Keratinocyte (primary cell): ENCODE data around the gene CRYAB. TPM values are rescaled to one million over a fixed set of nuclear protein-coding genes. Genes with fewer than 3 reads are reported as not detected.

Experiments used
- DNase-seq: peaks from one replicate; pipeline ENCODE4 v3.0.0-alpha.2; 2011; ENCODE audit warnings: low read depth, missing footprints, low spot score
- FAIRE-seq: peaks from 2 replicates; lab custom pipeline; 2011; peaks lifted over from hg19 to GRCh38; lab: Jason Lieb, UNC
- H2AFZ ChIP-seq: 2 replicates; pipeline ENCODE4 v1.6.0; 2012; ENCODE audit warnings: low read length, control low read depth, inconsistent platforms; ENCODE audit not compliant: control insufficient read depth
- H3K27ac ChIP-seq: 2 replicates; pipeline ENCODE4 v1.5.1; 2011; ENCODE audit warnings: low read length; ENCODE audit not compliant: control insufficient read depth, insufficient read depth
- H3K27me3 ChIP-seq: 3 replicates; pipeline ENCODE4 v1.6.0; 2011; ENCODE audit warnings: low read length; ENCODE audit not compliant: control insufficient read depth, insufficient read depth; ENCODE audit errors: extremely low read depth
- H3K36me3 ChIP-seq, 2 experiments: 2 replicates in 1 of 2; 3 replicates in 1 of 2; pipeline ENCODE4 v1.5.1; 2011; ENCODE audit warnings: low read length in 2 of 2, mild to moderate bottlenecking in 1 of 2; ENCODE audit not compliant: control insufficient read depth in 2 of 2, insufficient read depth in 2 of 2; ENCODE audit errors: extremely low read depth in 1 of 2
- H3K4me1 ChIP-seq: 3 replicates; pipeline ENCODE4 v1.5.1; 2011; ENCODE audit warnings: low read length; ENCODE audit not compliant: control insufficient read depth, insufficient read depth; ENCODE audit errors: extremely low read depth
- H3K4me2 ChIP-seq: 3 replicates; pipeline ENCODE4 v1.6.0; 2011; ENCODE audit warnings: low read depth, low read length; ENCODE audit not compliant: control insufficient read depth, insufficient read depth; ENCODE audit errors: extremely low read depth
- H3K4me3 ChIP-seq, 3 experiments: fragments of 200-600 bp in 1 of 3; sonication (generic) in 1 of 3; 2 replicates in 2 of 3; 3 replicates in 1 of 3; pipeline ENCODE4 v1.5.1; 2011 to 2016; ENCODE audit warnings: low read length in 3 of 3, mild to moderate bottlenecking in 3 of 3, control low read depth in 2 of 3, inconsistent platforms in 1 of 3, low read depth in 1 of 3, mixed read lengths in 1 of 3, mixed run types in 1 of 3, moderate library complexity in 1 of 3; ENCODE audit not compliant: control insufficient read depth in 2 of 3, insufficient read depth in 2 of 3; ENCODE audit errors: extremely low read depth in 1 of 3
- H3K79me2 ChIP-seq: 2 replicates; pipeline ENCODE4 v1.6.0; 2012; ENCODE audit warnings: low read length; ENCODE audit not compliant: control insufficient read depth, insufficient read depth
- H3K9ac ChIP-seq: 3 replicates; pipeline ENCODE4 v1.6.0; 2011; ENCODE audit warnings: low read length; ENCODE audit not compliant: control insufficient read depth, insufficient read depth; ENCODE audit errors: extremely low read depth
- H3K9me1 ChIP-seq: 3 replicates; pipeline ENCODE4 v1.6.0; 2011; ENCODE audit warnings: low read length; ENCODE audit not compliant: control insufficient read depth, insufficient read depth; ENCODE audit errors: extremely low read depth
- H3K9me3 ChIP-seq: 2 replicates; pipeline ENCODE4 v1.5.1; 2012; ENCODE audit warnings: low read depth, low read length; ENCODE audit not compliant: control insufficient read depth
- H4K20me1 ChIP-seq: 3 replicates; pipeline ENCODE4 v1.6.0; 2011; ENCODE audit warnings: low read length; ENCODE audit not compliant: control insufficient read depth, insufficient read depth; ENCODE audit errors: extremely low read depth
- CTCF ChIP-seq, 3 experiments: IDR thresholded peaks in 1 of 3; conservative IDR thresholded peaks in 1 of 3; optimal IDR thresholded peaks in 1 of 3; 2 replicates in 2 of 3; 3 replicates in 1 of 3; pipeline versions ENCODE3 to v1.5.1; 2011; ENCODE audit warnings: low read length in 3 of 3, mild to moderate bottlenecking in 3 of 3, moderate library complexity in 2 of 3, control low read depth in 1 of 3, inconsistent platforms in 1 of 3; ENCODE audit not compliant: insufficient read depth in 2 of 3; ENCODE audit errors: extremely low read depth in 1 of 3
- EZH2 ChIP-seq: IDR thresholded peaks from one replicate; pipeline ENCODE4 v1.6.1; 2012; ENCODE audit warnings: inconsistent platforms, mild to moderate bottlenecking, low read length, moderate library complexity
- dilution Hi-C: fragments of 300-500 bp; cut with MboI; formaldehyde crosslinking; loops from one replicate; pipeline ENCODE4 v1.7.0; 2020; ENCODE audit warnings: low sequenced_read_pairs; ENCODE audit not compliant: extremely low pct_ligation_motif_present
- polyA plus RNA-seq, 5 experiments: library from polyadenylated mRNA; depleted of rRNA in 3 of 5; stranded (reverse) in 3 of 5; stranded (forward) in 1 of 5; unstranded in 1 of 5; fragments of >200 nt; gene quantifications; 1 replicate in 1 of 5; 2 replicates in 3 of 5; 3 replicates in 1 of 5; pipeline versions ENCODE4 v1.2.1 to v1.2.3, GENCODE V29; 2011 to 2012; ENCODE audit warnings: missing spikeins in 2 of 5, low read depth in 1 of 5, low replicate concordance in 1 of 5

CRYAB gene
- polyA plus RNA-seq, 1 donor (not counting 4 experiments of a cell fraction or from before 2014, with no cell fraction given), result 11.0 TPM

- Histone ChIP-seq H3K27ac (peak overlapping the region; percentile 100), H4K20me1 (no peaks in the 10 kb centered on the region), H3K4me2 (peak overlapping the region; percentile 98), H3K36me3 (no peaks in the 10 kb centered on the region), H3K9me1 (no peaks in the 10 kb centered on the region), H3K9me3 (no peaks in the 10 kb centered on the region), H3K79me2 (no peaks in the 10 kb centered on the region), H3K9ac (peak overlapping the region; percentile 98), H2AFZ (peak overlapping the region; percentile 100), H3K27me3 (no peaks in the 10 kb centered on the region), H3K4me3 (peak overlapping the region; percentile 53 to 96 (median 91)), H3K4me1 (peaks cover 8% of the 10 kb centered on the region)
- no peak for DNase-seq
- dilution Hi-C loops, result no loop called here
- TF ChIP-seq CTCF (optimal IDR thresholded peaks at IDR 0.05 in 1 of 3, IDR thresholded peaks at IDR 0.05 in 1 of 3, conservative IDR thresholded peaks at IDR 0.05 in 1 of 3; ENCODE audit: extremely low read depth in 1 of 3, insufficient read depth in 2 of 3, low read length in 3 of 3) (no peak), EZH2 (no peak)
- no peak for FAIRE-seq
Measured at GRCh38 chr11:111879637-111879960, 32.0 kb downstream of the CRYAB start.

- H3K27ac ChIP-seq, result peak within 1 kb of the TSS; percentile 100
Measured at GRCh38 chr11:111878849-111879636, 32.5 kb downstream of the CRYAB start, which contains the start of the genes CFAP68 and FDXACB1. Gene CFAP68, plus strand, starts transcription at chr11:111879541. Its CDS starts 20 bp downstream, at chr11:111879561. Gene FDXACB1, minus strand, starts transcription at chr11:111879165. Its CDS starts 33 bp downstream, at chr11:111879132.

More at GRCh38 chr11:111878849-111879636, 32.5 kb downstream of the CRYAB start, which contains the start of the genes CFAP68 and FDXACB1:
- Histone ChIP-seq H3K4me2 (peak within 1 kb of the TSS; percentile 98), H3K9me3 (no peaks in the 10 kb centered on the region), H3K9me1 (no peaks in the 10 kb centered on the region), H3K79me2 (no peaks in the 10 kb centered on the region), H4K20me1 (no peaks in the 10 kb centered on the region), H3K4me1 (peaks cover 8% of the 10 kb centered on the region), H3K27me3 (no peaks in the 10 kb centered on the region), H3K9ac (peak within 1 kb of the TSS; percentile 98), H3K36me3 (no peaks in the 10 kb centered on the region), H3K4me3 (peak within 1 kb of the TSS; percentile 53 to 96 (median 91)), H2AFZ (peak within 1 kb of the TSS; percentile 100)
- dilution Hi-C loops, result no loop called here
- DNase-seq (peak; percentile 76), FAIRE-seq (peak; percentile 76)
- peak; percentile 87 to 99 (median 91) for TF ChIP-seq CTCF (optimal IDR thresholded peaks at IDR 0.05 in 1 of 3, IDR thresholded peaks at IDR 0.05 in 1 of 3, conservative IDR thresholded peaks at IDR 0.05 in 1 of 3; ENCODE audit: extremely low read depth in 1 of 3, insufficient read depth in 2 of 3, low read length in 3 of 3)
- no peak for TF ChIP-seq EZH2
